CD4-positive, alpha-beta memory T cell (primary cell): ENCODE results near the gene DVL2. TPM values are rescaled to one million over a fixed set of nuclear protein-coding genes. Genes with fewer than 3 reads are reported as not detected.

Experiments used
- CTCF ChIA-PET: fragments of 350-600 bp; sonication (Branson Sonifier 250); formaldehyde crosslinking; loops from one replicate; lab custom pipeline; 2021; ENCODE audit warnings: inconsistent platforms; ENCODE audit not compliant: partially characterized antibody; lab: Charles Lee
- POLR2A ChIA-PET: fragments of 350-600 bp; sonication (Branson Sonifier 250); formaldehyde crosslinking; loops from one replicate; lab custom pipeline; 2021; ENCODE audit not compliant: partially characterized antibody; lab: Charles Lee
- DNase-seq, 5 donors: peaks; one replicate each; pipeline versions ENCODE4 v3.0.0 to v3.0.0-alpha.2; 2020 to 2022; ENCODE audit warnings: mixed read lengths in 1 of 5
- H3K27ac ChIP-seq: one replicate; pipeline ENCODE4 v1.7.0; 2013; ENCODE audit warnings: low read depth, low read length
- H3K27me3 ChIP-seq: 2 replicates; pipeline ENCODE4 v1.7.0; 2013; ENCODE audit warnings: mild to moderate bottlenecking, low read length, moderate library complexity; ENCODE audit not compliant: insufficient read depth
- H3K36me3 ChIP-seq: 2 replicates; pipeline ENCODE4 v1.7.0; 2013; ENCODE audit warnings: mild to moderate bottlenecking, low read length, moderate library complexity; ENCODE audit not compliant: insufficient read depth
- H3K4me1 ChIP-seq: 2 replicates; pipeline ENCODE4 v1.7.0; 2013; ENCODE audit warnings: mild to moderate bottlenecking, low read length, moderate library complexity; ENCODE audit not compliant: insufficient read depth
- H3K4me3 ChIP-seq, 2 donors: one replicate each; pipeline ENCODE4 v1.7.0; 2013; ENCODE audit warnings: low read length in 2 of 2, mild to moderate bottlenecking in 1 of 2
- H3K9me3 ChIP-seq, 2 donors: one replicate each; pipeline ENCODE4 v1.7.0; 2013; ENCODE audit warnings: low read length in 2 of 2, control low read depth in 1 of 2; ENCODE audit not compliant: control insufficient read depth in 1 of 2
- H3K27ac Mint-ChIP-seq, 7 donors: one replicate each; pipeline ENCODE4 v1.8.0; 2020 to 2021; ENCODE audit warnings: mixed read lengths in 7 of 7, mild to moderate bottlenecking in 6 of 7, inconsistent platforms in 3 of 7, moderate library complexity in 3 of 7
- H3K27me3 Mint-ChIP-seq, 2 donors: one replicate each; pipeline ENCODE4 v1.8.0; 2020 to 2021; ENCODE audit warnings: mixed read lengths in 2 of 2
- H3K36me3 Mint-ChIP-seq, 2 donors: one replicate each; pipeline ENCODE4 v1.8.0; 2020 to 2021; ENCODE audit warnings: mixed read lengths in 2 of 2, inconsistent platforms in 1 of 2, mild to moderate bottlenecking in 1 of 2
- H3K4me1 Mint-ChIP-seq, 4 donors: one replicate each; pipeline ENCODE4 v1.8.0; 2020 to 2021; ENCODE audit warnings: mixed read lengths in 4 of 4, mild to moderate bottlenecking in 1 of 4
- H3K4me3 Mint-ChIP-seq, 8 donors: one replicate each; pipeline ENCODE4 v1.8.0; 2020 to 2021; ENCODE audit warnings: mixed read lengths in 8 of 8, mild to moderate bottlenecking in 7 of 8, moderate library complexity in 6 of 8, inconsistent platforms in 3 of 8
- H3K9me3 Mint-ChIP-seq, 8 donors: one replicate each; pipeline ENCODE4 v1.8.0; 2020 to 2021; ENCODE audit warnings: mixed read lengths in 8 of 8, mild to moderate bottlenecking in 5 of 8, inconsistent platforms in 3 of 8, moderate library complexity in 1 of 8
- intact Hi-C: fragments of 100-400 bp; cut with micrococcal nuclease; formaldehyde crosslinking; loops from one replicate; pipeline ENCODE4 v1.15.1; 2023
- polyA plus RNA-seq, 2 donors: library from polyadenylated mRNA; unstranded; fragments of 300-500 nt; fragmentation: Illumina TruSeq; gene quantifications; one replicate each; pipeline ENCODE4 v1.2.3, GENCODE V29; 2021
- total RNA-seq, 2 experiments: library from RNA; stranded (reverse); gene quantifications; one replicate each; pipeline ENCODE4 v1.2.3, GENCODE V29; 2021

DVL2 gene
- total and polyA plus RNA-seq, 4 experiments from 2014 or later: 22.0 to 76.8 (median 49.4) TPM

DNA sequence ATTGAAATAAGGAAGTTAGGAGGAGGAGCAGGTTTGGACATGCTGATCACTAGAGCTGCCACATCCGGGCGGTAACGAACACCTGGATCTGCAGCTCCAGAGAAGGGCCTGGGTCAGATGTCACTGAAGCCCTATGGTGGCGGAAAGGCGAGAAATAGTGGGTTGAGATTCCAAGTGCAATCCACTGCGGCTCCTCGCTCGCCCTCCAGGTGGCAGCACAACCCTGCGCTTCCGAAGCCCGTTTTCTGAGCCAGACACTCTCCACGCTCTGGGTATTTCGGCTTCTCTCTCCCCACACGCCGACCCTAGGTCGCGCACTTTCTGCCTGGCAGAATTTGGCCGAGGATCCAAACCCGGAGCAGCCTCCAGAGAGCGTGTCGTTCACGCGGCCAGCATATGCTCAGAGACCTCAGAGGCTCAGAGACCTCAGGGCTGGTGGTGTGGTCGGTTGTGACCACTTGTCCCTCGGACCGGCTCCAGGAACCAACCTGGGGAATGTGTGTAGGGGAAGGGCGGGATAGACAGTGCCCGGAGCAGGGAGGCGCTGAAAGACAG, 46.3 kb upstream of the DVL2 start:
- peaks cover 25% of the 10 kb centered on the region for H3K4me1 ChIP-seq
- Mint-ChIP-seq H3K27me3 (peaks cover 15 to 19% of the 10 kb centered on the region in 2 donors), H3K36me3 (no peaks in the 10 kb centered on the region), H3K9me3 (no peaks in the 10 kb centered on the region), H3K4me3 (peak overlapping the region; percentile 77 to 90 (median 82)), H3K27ac (peak overlapping the region; percentile 36 to 84 (median 64)), H3K4me1 (peaks cover 4 to 28% (median 18%) of the 10 kb centered on the region in 4 donors)
- DNase-seq: peak; percentile 82 to 86 (median 85)
- no peaks in the 10 kb centered on the region for H3K36me3 ChIP-seq
- ChIA-PET CTCF (interaction anchor here (0.6 to 2.8 kb wide), 11 partner anchors 9 to 280 kb away, joined by 3 to 26 read pairs (median 4); no protein-coding TSS in a partner anchor), POLR2A (interaction anchor here (0.9 to 3.6 kb wide), 9 partner anchors 16 to 71 kb away, joined by 3 to 15 read pairs (median 4); partner anchors contain the start of genes ACAP1 and CLDN7)
- no peaks in the 10 kb centered on the region for H3K9me3 ChIP-seq
- peak overlapping the region; percentile 41 for H3K27ac ChIP-seq
- H3K27me3 ChIP-seq: peaks cover 10% of the 10 kb centered on the region
- intact Hi-C loops: loop anchor here (1.0 to 5.0 kb wide), 11 partner anchors 16 to 408 kb away; partner anchors contain the start of genes EIF5A, NEURL4, SENP3 and WRAP53
- peak overlapping the region; percentile 23 to 58 for H3K4me3 ChIP-seq

GRCh38 chr17:7279448-7279847, 45.1 kb upstream of the DVL2 start:
- Histone ChIP-seq H3K36me3 (no peaks in the 10 kb centered on the region), H3K27ac (no peak overlapping the region), H3K4me1 (peaks cover 25% of the 10 kb centered on the region), H3K4me3 (no peak overlapping the region), H3K9me3 (no peaks in the 10 kb centered on the region), H3K27me3 (peaks cover 10% of the 10 kb centered on the region)
- intact Hi-C loops: no loop called here
- DNase-seq: no peak
- H3K4me3 Mint-ChIP-seq: peak overlapping the region in 1 of 8 donors; percentile 49
- no peaks in the 10 kb centered on the region for H3K36me3 Mint-ChIP-seq
- ChIA-PET POLR2A (interaction anchor here (0.6 to 2.0 kb wide), 3 partner anchors 20 to 69 kb away, joined by 3 to 4 read pairs (median 4); no protein-coding TSS in a partner anchor), CTCF (interaction anchor here (0.8 to 2.8 kb wide), 4 partner anchors 17 to 76 kb away, joined by 3 to 26 read pairs (median 6); partner anchors contain the start of gene TMEM95)
- no peak overlapping the region for H3K27ac Mint-ChIP-seq
- peaks cover 15 to 19% of the 10 kb centered on the region in 2 donors for H3K27me3 Mint-ChIP-seq
- H3K9me3 Mint-ChIP-seq: no peaks in the 10 kb centered on the region
- peaks cover 4 to 28% (median 18%) of the 10 kb centered on the region in 4 donors for H3K4me1 Mint-ChIP-seq

DNA sequence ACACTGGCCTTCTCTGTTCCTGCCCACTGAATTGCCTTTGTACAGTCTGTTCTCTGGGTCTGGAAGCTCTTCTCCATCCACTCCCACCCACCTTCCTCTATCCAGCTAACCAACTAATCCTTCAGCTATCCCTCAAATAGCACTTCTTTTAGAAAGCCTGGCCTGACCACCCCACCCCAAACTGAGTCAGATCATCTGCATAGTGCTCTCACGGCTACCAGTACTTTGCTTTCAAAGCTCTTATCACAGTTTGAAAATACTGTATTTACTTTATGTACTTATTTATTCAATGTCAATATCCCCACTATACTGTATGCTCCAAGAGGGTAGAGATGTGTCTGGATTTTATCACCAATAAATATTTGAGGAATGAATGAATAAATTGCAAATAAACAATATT, 32.5 kb upstream of the DVL2 start:
- intact Hi-C loops: no loop called here
- H3K27me3 ChIP-seq: no peaks in the 10 kb centered on the region

GRCh38 chr17:7263801-7264078, 29.4 kb upstream of the DVL2 start:
- peaks cover 31% of the 10 kb centered on the region for H3K4me1 ChIP-seq
- ChIA-PET CTCF (interaction anchor here (1.1 to 1.3 kb wide), 2 partner anchors 10 to 262 kb away, joined by 3 read pairs; no protein-coding TSS in a partner anchor), POLR2A (interaction anchor here (0.6 to 2.2 kb wide), 6 partner anchors 10 to 251 kb away, joined by 3 to 6 read pairs (median 4); no protein-coding TSS in a partner anchor)
- Mint-ChIP-seq H3K36me3 (peaks cover 6% of the 10 kb centered on the region in 2 donors), H3K4me3 (peak overlapping the region in 7 of 8 donors; percentile 23 to 91 (median 84)), H3K9me3 (no peaks in the 10 kb centered on the region), H3K27me3 (peaks cover 7 to 13% of the 10 kb centered on the region in 2 donors), H3K27ac (peak overlapping the region in 1 of 7 donors; percentile 73), H3K4me1 (peaks cover 14 to 31% (median 23%) of the 10 kb centered on the region in 4 donors)
- DNase-seq: no peak
- H3K4me3 ChIP-seq: no peak overlapping the region
- no peak overlapping the region for H3K27ac ChIP-seq
- intact Hi-C loops: no loop called here
- H3K9me3 ChIP-seq: no peaks in the 10 kb centered on the region
- H3K36me3 ChIP-seq: peaks cover 3% of the 10 kb centered on the region
- H3K27me3 ChIP-seq: no peaks in the 10 kb centered on the region

More for the DNA sequence above, 32.5 kb upstream of the DVL2 start:
- Histone ChIP-seq H3K36me3 (no peaks in the 10 kb centered on the region), H3K4me1 (peaks cover 20% of the 10 kb centered on the region), H3K9me3 (no peaks in the 10 kb centered on the region), H3K27ac (no peak overlapping the region), H3K4me3 (no peak overlapping the region)
- Mint-ChIP-seq H3K36me3 (no peaks in the 10 kb centered on the region), H3K27me3 (peaks cover 7 to 15% of the 10 kb centered on the region in 2 donors), H3K9me3 (no peaks in the 10 kb centered on the region), H3K4me1 (peaks cover 13 to 23% (median 19%) of the 10 kb centered on the region in 4 donors), H3K27ac (no peak overlapping the region), H3K4me3 (no peak overlapping the region)
- ChIA-PET CTCF (interaction anchor here (2.1 kb wide), 1 partner anchor 30 kb away, joined by 6 read pairs; no protein-coding TSS in a partner anchor), POLR2A (no interaction called here)
- no peak for DNase-seq

- peaks cover 6 to 9% of the 10 kb centered on the region in 2 donors for H3K36me3 Mint-ChIP-seq
- Histone ChIP-seq H3K27me3 (no peaks in the 10 kb centered on the region), H3K27ac (no peak overlapping the region), H3K9me3 (no peaks in the 10 kb centered on the region), H3K4me1 (peaks cover 31% of the 10 kb centered on the region), H3K36me3 (peaks cover 3% of the 10 kb centered on the region), H3K4me3 (no peak overlapping the region)
- DNase-seq: no peak
- peaks cover 14 to 31% (median 23%) of the 10 kb centered on the region in 4 donors for H3K4me1 Mint-ChIP-seq
- intact Hi-C loops: no loop called here
- H3K27me3 Mint-ChIP-seq: peaks cover 7 to 13% of the 10 kb centered on the region in 2 donors
- CTCF ChIA-PET: interaction anchor here (1.1 to 1.3 kb wide), 2 partner anchors 9 to 263 kb away, joined by 3 read pairs; no protein-coding TSS in a partner anchor
- H3K4me3 Mint-ChIP-seq: peak overlapping the region; percentile 78 to 91 (median 82)
- POLR2A ChIA-PET: interaction anchor here (0.6 to 2.2 kb wide), 5 partner anchors 9 to 250 kb away, joined by 3 to 6 read pairs (median 4); no protein-coding TSS in a partner anchor
- peak overlapping the region in 6 of 7 donors; percentile 32 to 92 (median 81) for H3K27ac Mint-ChIP-seq
- H3K9me3 Mint-ChIP-seq: no peaks in the 10 kb centered on the region
Observed at GRCh38 chr17:7262935-7263800, 28.9 kb upstream of the DVL2 start.

DNA sequence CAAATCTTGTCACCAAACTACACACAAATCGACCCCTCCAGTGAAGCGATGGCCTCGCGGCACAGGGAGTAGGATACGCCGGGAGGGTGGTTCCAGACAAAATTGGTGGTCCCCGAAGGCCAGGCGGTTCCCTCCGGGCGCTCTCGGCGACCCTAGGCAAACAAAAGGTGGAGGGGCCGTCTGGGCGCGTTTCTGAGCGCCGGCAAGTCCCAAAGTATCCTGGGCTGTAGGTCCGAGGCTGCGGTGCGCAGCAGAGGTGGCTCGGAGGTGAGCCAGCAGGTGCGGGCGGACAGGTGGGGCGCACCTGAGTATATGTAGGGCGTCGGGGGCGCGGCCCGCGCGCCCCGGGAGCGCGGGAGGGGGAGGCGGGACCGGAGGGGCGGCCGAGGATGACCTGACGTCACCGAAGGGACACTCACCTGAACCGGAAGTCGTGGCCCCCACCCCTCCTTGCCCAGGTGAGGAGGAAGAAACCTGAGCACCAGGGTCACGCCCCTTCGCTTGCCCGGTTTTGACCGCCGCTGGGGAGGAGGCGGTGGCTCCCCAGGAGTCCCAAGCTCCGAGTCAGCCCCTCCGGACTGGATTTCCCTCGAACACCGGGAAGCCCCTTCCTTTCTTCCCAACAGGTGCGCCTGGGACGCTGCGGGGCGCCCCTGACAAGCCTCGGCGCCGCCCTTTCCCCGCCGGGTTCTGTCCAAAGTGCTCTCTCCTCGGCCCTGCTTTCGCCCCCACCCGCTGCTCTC, 28.0 kb upstream of the DVL2 start, which contains the start of gene CLDN7:
CLDN7 (minus strand) TSS at position 287 of the 743 bp plus-strand sequence. CDS start 435 bp downstream, outside the sequence.
- H3K36me3 ChIP-seq: peaks cover 3% of the 10 kb centered on the region
- H3K9me3 Mint-ChIP-seq: no peaks in the 10 kb centered on the region
- no peaks in the 10 kb centered on the region for H3K27me3 ChIP-seq
- CTCF ChIA-PET: no interaction called here
- no peaks in the 10 kb centered on the region for H3K9me3 ChIP-seq
- peaks cover 14 to 31% (median 23%) of the 10 kb centered on the region in 4 donors for H3K4me1 Mint-ChIP-seq
- H3K27ac Mint-ChIP-seq: peak within 1 kb of the TSS; percentile 59 to 92 (median 77)
- peak within 1 kb of the TSS in 1 of 2 donors; percentile 28 for H3K4me3 ChIP-seq
- POLR2A ChIA-PET: interaction anchor here (1.0 to 2.2 kb wide), 5 partner anchors 11 to 227 kb away, joined by 3 to 6 read pairs (median 3); partner anchors contain the start of genes ACAP1, CTDNEP1, GABARAP and SLC16A13
- H3K36me3 Mint-ChIP-seq: peaks cover 6 to 12% of the 10 kb centered on the region in 2 donors
- intact Hi-C loops: no loop called here
- H3K27me3 Mint-ChIP-seq: peaks cover 7 to 13% of the 10 kb centered on the region in 2 donors
- DNase-seq: no peak
- H3K27ac ChIP-seq: no peak within 1 kb of the TSS
- H3K4me1 ChIP-seq: peaks cover 31% of the 10 kb centered on the region
- peak within 1 kb of the TSS; percentile 78 to 91 (median 82) for H3K4me3 Mint-ChIP-seq
